B cell (primary cell): ENCODE data around the gene UBE2Q2.

Source experiments
- EZH2 ChIP-seq: IDR thresholded peaks from 2 replicates; pipeline ENCODE4 v1.6.1; 2012; ENCODE audit warnings: borderline replicate concordance, low read depth, mild to moderate bottlenecking, moderate library complexity, low read length; ENCODE audit not compliant: insufficient read depth, poor library complexity, severe bottlenecking
- TF ChIP-seq, protein P1 (sequence below): fragments of 200-600 bp; IDR thresholded peaks from one replicate; pipeline ENCODE4 v1.8.0; 2022; ENCODE audit warnings: antibody characterized with exemption, mild to moderate bottlenecking

- TF ChIP-seq, protein P1, sequence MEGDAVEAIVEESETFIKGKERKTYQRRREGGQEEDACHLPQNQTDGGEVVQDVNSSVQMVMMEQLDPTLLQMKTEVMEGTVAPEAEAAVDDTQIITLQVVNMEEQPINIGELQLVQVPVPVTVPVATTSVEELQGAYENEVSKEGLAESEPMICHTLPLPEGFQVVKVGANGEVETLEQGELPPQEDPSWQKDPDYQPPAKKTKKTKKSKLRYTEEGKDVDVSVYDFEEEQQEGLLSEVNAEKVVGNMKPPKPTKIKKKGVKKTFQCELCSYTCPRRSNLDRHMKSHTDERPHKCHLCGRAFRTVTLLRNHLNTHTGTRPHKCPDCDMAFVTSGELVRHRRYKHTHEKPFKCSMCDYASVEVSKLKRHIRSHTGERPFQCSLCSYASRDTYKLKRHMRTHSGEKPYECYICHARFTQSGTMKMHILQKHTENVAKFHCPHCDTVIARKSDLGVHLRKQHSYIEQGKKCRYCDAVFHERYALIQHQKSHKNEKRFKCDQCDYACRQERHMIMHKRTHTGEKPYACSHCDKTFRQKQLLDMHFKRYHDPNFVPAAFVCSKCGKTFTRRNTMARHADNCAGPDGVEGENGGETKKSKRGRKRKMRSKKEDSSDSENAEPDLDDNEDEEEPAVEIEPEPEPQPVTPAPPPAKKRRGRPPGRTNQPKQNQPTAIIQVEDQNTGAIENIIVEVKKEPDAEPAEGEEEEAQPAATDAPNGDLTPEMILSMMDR: no peak
- TF ChIP-seq EZH2: no peak
Measured at GRCh38 chr15:75821786-75822345, 21.4 kb upstream of the UBE2Q2 start.
